ENCODE data around the gene ALG14. TPM values are rescaled to one million over a fixed set of nuclear protein-coding genes. Genes with fewer than 3 reads are reported as not detected.

The ALG14 gene
- polyA plus RNA-seq, 1 donor from 2014 or later: 2.6 TPM

- Histone ChIP-seq H3K4me3 (ENCODE audit: low read length) (no peak overlapping the region), H3K79me2 (replicated peaks; ENCODE audit: insufficient read depth, low read length) (no peaks in the 10 kb centered on the region), H3K9me3 (ENCODE audit: low read length) (no peaks in the 10 kb centered on the region), H3K4me2 (ENCODE audit: low read length) (no peak overlapping the region), H4K20me1 (ENCODE audit: insufficient read depth) (no peaks in the 10 kb centered on the region), H3K27me3 (ENCODE audit: insufficient read depth, low read depth, low read length) (no peaks in the 10 kb centered on the region), H3K9me2 (ENCODE audit: insufficient read depth, low read length) (no peaks in the 10 kb centered on the region), H3K9ac (ENCODE audit: low read length) (no peak overlapping the region), H3K36me3 (ENCODE audit: insufficient read depth, low read length) (no peaks in the 10 kb centered on the region), H2AFZ (ENCODE audit: low read depth, low read length) (no peak overlapping the region), H3F3A (ENCODE audit: insufficient read depth, low read length, poor library complexity, severe bottlenecking) (no peaks in the 10 kb centered on the region), H3K27ac (ENCODE audit: low read length) (no peak overlapping the region)
- TF ChIP-seq POLR2AphosphoS5 (IDR thresholded peaks at IDR 0.05): no peak
- TF ChIP-seq TAF1 (IDR thresholded peaks at IDR 0.05; ENCODE audit: low read depth): no peak
- TF ChIP-seq CTCF (IDR thresholded peaks at IDR 0.05; ENCODE audit: poor library complexity, severe bottlenecking): no peak
- no peak for TF ChIP-seq EP300 (conservative IDR thresholded peaks at IDR 0.05; ENCODE audit: poor library complexity, severe bottlenecking)
- no peak for TF ChIP-seq REST (IDR thresholded peaks at IDR 0.05; ENCODE audit: borderline replicate concordance)
- no peak for TF ChIP-seq EZH2 (IDR thresholded peaks at IDR 0.05; ENCODE audit: borderline replicate concordance, insufficient read depth, low read length, poor library complexity, severe bottlenecking)
- no peak for TF ChIP-seq SMC3 (conservative IDR thresholded peaks at IDR 0.05; ENCODE audit: poor library complexity)
- TF ChIP-seq RAD21 (conservative IDR thresholded peaks at IDR 0.05): no peak
- no peak for TF ChIP-seq MXI1 (conservative IDR thresholded peaks at IDR 0.05; ENCODE audit: poor library complexity, severe bottlenecking)
These were observed 14.3 kb upstream of the ALG14 start for GRCh38 chr1:95086949-95087533.

- H2AFZ ChIP-seq (ENCODE audit: low read depth, low read length): no peak overlapping the region
- TF ChIP-seq REST (IDR thresholded peaks at IDR 0.05; ENCODE audit: borderline replicate concordance) (no peak), CTCF (IDR thresholded peaks at IDR 0.05; ENCODE audit: poor library complexity, severe bottlenecking) (no peak), RAD21 (conservative IDR thresholded peaks at IDR 0.05) (no peak), EZH2 (IDR thresholded peaks at IDR 0.05; ENCODE audit: borderline replicate concordance, insufficient read depth, low read length, poor library complexity, severe bottlenecking) (no peak), SMC3 (conservative IDR thresholded peaks at IDR 0.05; ENCODE audit: poor library complexity) (no peak), POLR2AphosphoS5 (IDR thresholded peaks at IDR 0.05) (no peak)
- no peak overlapping the region for H3K4me3 ChIP-seq (ENCODE audit: low read length)
- H3K27ac ChIP-seq (ENCODE audit: low read length): no peak overlapping the region
- no peaks in the 10 kb centered on the region for H4K20me1 ChIP-seq (ENCODE audit: insufficient read depth)
- H3K27me3 ChIP-seq (ENCODE audit: insufficient read depth, low read depth, low read length): no peaks in the 10 kb centered on the region
- H3K79me2 ChIP-seq (replicated peaks; ENCODE audit: insufficient read depth, low read length): no peaks in the 10 kb centered on the region
- no peaks in the 10 kb centered on the region for H3K36me3 ChIP-seq (ENCODE audit: insufficient read depth, low read length)
- H3F3A ChIP-seq (ENCODE audit: insufficient read depth, low read length, poor library complexity, severe bottlenecking): no peaks in the 10 kb centered on the region
- H3K9me3 ChIP-seq (ENCODE audit: low read length): no peaks in the 10 kb centered on the region
- no peaks in the 10 kb centered on the region for H3K9me2 ChIP-seq (ENCODE audit: insufficient read depth, low read length)
- no peak overlapping the region for H3K9ac ChIP-seq (ENCODE audit: low read length)
- H3K4me2 ChIP-seq (ENCODE audit: low read length): no peak overlapping the region
These were observed 12.6 kb upstream of the ALG14 start for GRCh38 chr1:95085376-95085775.

Measured in neural cell (in vitro differentiated cells).